GM23248 (cell line): ENCODE data around the gene INCENP.

Experiments
- EZH2 ChIP-seq: fragments of 200-600 bp; sonication (generic); IDR thresholded peaks from 2 replicates; pipeline ENCODE4 v1.6.1; 2018; ENCODE audit warnings: antibody characterized with exemption, mild to moderate bottlenecking; ENCODE audit not compliant: insufficient read depth, poor library complexity, severe bottlenecking
- EZH2phosphoT487 ChIP-seq: fragments of 200-600 bp; sonication (generic); IDR thresholded peaks from 2 replicates; pipeline ENCODE4 v1.6.1; 2018; ENCODE audit warnings: antibody characterized with exemption, moderate library complexity, mild to moderate bottlenecking, low read depth; ENCODE audit not compliant: insufficient read depth

DNA sequence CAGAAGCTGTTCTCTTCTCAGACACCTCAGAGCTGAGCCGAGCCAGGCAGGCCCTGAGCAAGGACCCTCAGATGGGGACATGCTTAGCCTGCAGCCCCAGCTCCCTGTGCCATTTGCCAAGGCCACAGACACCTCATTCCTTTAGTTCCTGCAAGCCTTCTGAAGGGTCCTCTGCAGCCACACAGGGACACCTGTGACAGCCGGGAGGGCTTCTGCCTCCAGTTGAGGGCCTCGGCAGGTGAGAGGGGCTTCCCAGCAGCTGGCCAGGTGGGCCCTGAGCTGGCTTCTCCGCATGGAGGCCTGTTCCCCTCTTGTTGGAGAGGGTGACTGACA is 18.2 kb downstream of the INCENP start:
- no peak for TF ChIP-seq EZH2
- TF ChIP-seq EZH2phosphoT487: no peak
